ENCODE results near the gene ZMIZ1.
A peak's percentile ranks its signal among the peaks of the same experiment; 100 is the strongest.
"Not testable (repeated sequence)": the region's sequence is repeated elsewhere in the genome, so short reads cannot be mapped to it uniquely, and the experiment has no call there.

ZMIZ1 gene

DNA sequence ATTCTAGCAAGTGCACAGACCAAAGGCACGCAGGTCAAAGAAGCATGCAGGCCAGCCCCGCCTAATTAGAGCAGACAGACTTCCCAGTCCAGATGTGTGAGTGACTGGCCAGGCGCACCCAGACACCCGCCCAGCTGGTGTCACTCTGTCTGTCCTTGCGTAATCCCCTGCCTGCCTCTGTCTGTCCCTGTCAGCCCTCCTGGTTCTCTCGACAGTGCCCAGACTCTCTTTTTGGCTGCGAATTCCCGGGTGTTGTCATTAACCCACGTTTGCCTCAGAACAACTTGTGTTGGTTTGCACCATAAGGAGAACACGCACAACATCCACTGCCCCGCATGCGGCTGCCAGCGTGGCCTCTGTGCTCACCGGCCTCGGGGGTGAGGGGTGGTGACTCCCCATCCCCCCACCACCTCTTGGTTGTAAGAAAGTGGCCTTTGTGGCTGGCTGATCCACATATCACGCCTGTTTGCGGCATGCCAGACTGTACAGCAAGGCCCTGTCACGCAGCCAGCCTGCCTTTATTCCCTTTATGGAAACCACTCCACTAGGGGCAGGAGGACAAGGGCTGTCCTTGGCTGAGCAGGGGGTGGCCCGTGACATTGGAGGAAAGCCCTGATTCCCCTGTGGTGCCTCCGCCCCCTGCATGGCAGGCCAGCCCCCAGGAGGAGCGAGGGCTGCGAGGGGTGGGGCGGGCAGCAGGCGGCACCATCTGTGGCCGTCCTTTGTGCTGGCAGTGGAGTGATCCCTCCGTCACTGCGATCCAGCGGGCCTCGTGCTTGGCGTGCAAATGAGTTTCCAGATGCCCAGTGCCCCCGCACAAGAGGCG, 205.7 kb downstream of the ZMIZ1 start:
- no peak for DNase-seq

GRCh38 chr10:79275105-79275430, 206.3 kb downstream of the ZMIZ1 start:
- DNase-seq: no peak

- no peak for DNase-seq
Observed at GRCh38 chr10:79275431-79275851, 206.7 kb downstream of the ZMIZ1 start.

DNA sequence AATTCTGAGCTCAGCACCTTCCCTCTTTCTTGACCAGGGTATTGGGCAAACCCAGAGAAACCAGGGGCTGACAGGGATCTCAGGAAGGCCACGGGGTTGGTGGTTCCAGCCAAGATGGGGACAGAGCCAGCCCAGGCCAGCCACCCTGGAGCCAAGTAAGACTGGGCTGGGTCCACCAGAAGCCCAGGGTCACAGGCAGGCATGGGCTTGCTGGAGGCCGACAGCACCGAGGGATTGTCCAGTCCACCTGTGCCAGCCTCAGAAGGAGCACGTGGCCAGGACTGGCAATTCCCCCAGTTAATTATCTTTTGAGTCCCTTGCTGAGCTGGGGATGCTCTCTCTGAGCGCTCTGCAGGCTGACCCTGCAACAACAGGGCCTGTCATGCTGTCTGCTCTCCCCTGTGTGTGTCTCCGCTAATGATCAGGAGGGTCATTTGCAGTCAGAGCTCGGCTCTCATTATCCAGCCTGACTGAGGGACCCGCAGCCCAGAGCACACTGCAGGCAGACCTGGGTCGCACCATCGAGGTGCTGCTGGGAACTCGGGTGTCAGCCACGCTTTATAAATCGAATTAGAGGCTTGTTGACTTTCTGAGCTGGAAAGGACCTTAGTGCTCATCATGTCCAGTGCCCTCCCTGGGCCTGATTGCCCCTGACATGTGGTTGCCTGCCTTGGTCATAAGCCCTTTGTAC, 209.0 kb downstream of the ZMIZ1 start:
- no peak for DNase-seq

- DNase-seq: not testable (repeated sequence)
Observed at GRCh38 chr10:79279047-79279446, 210.3 kb downstream of the ZMIZ1 start.

DNA sequence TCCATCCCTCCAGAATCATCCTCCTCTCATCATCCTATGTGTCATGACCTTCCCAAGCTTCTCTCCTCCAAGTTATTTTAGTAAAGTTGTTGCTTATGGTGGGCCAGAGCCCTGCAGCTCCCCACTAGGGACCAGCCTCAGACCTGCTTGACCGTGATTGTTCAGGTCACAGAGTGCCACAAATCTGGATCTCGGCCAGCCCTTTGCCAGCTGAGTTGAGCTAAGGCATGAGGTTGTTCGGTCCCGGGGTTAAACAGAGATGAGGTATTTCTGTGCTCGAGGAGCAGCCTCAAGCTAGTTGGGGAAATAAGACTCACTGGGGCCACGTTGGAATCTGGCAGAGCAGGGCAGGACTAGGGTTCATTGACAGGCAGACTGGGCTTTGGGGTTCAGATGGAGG, 212.2 kb downstream of the ZMIZ1 start:
- no peak for DNase-seq

DNA sequence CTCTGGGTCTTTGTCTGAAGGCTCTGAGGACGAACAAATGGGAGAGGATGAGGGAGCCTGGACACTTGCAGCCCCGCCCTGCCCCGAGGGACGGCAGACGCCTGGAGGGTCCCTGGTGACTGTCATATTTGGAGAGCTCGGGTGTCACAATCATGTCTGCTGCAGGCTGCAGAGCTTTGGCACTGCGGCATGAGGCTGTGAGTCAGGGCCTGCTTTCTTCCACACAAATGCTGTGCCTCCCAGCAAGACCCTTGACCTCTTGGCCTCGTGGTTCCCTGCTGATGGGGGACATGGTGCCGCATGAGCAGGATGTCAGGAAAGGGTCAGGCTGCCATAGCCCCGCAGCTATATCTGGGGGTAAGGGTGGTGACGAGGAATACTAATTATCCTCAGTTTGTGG, 213.6 kb downstream of the ZMIZ1 start:
- DNase-seq: no peak

- DNase-seq: no peak
Observed at GRCh38 chr10:79283616-79284015, 214.8 kb downstream of the ZMIZ1 start.

DNA sequence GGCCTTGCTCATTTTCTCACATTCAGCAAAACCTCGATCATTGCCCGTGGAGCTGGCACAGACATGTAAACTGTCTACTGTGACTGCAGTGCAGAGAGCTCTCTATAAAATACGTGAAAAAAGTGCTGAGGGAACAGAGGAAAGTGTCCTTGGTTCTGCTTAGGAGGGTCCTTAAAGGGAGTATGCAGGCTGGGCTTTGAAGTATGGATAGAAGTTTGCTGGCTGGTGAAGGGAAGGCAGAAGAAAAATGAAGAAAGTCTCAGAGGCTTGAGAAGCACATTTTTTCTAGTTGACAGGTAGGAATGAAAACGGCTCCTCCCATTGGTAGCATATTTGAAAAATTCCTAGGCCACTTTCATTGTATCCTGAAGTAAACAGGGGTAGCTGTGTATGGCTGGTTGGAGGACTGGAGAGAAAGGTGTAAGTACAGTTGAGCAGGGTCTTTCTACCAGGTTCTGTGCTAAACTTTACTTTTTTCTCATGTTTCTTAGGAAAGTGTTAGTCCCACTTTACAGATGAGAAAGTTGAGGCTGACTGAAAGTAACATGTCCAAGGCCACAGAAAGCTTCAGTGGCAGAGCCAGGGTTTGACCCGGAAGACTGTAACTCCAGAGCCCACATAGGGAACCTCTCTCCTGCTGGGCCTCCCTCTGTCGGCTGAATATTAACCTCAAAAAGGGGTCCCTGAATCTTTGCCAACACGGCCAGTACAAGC, 215.5 kb downstream of the ZMIZ1 start:
- no peak for DNase-seq

GRCh38 chr10:79285315-79286197, 216.8 kb downstream of the ZMIZ1 start:
- DNase-seq: no peak

DNA sequence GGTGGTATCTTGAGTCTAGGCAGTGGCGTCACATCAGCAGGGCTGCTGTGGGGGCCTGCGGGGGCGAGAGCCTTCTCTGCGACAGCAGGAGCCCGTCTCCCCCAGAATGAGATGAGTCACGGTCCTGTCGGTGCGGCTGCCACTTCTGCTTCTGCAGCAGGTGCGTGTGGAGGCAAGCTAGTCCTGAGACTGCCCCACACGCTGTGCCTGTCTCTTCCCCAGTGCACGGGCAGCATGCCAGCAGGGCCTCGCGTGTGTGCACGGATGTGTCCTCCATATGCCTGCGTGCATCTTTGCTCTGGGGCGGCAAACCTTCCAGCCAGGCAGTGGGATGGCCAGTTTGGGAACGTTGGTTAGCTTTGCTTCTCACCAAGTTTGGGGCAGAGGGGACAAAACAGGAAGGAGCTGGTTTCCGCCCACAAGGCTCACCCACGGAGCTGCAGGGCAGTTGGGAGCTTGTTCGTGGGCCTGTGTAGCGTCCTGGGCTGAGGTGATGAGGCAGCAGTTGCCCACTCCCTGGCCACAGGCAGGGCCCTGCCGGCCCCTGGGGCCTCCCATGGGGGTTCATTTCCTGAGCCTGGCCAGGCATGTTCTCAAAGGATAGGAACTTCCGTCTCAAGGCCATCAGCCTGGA, 217.7 kb downstream of the ZMIZ1 start:
- DNase-seq: peak; percentile 33

- no peak for DNase-seq
Observed at GRCh38 chr10:79287973-79288723, 219.4 kb downstream of the ZMIZ1 start.

GRCh38 chr10:79289801-79290200, 221.0 kb downstream of the ZMIZ1 start:
- DNase-seq: no peak

- DNase-seq: no peak
Observed at GRCh38 chr10:79292026-79292766, 223.4 kb downstream of the ZMIZ1 start.

DNA sequence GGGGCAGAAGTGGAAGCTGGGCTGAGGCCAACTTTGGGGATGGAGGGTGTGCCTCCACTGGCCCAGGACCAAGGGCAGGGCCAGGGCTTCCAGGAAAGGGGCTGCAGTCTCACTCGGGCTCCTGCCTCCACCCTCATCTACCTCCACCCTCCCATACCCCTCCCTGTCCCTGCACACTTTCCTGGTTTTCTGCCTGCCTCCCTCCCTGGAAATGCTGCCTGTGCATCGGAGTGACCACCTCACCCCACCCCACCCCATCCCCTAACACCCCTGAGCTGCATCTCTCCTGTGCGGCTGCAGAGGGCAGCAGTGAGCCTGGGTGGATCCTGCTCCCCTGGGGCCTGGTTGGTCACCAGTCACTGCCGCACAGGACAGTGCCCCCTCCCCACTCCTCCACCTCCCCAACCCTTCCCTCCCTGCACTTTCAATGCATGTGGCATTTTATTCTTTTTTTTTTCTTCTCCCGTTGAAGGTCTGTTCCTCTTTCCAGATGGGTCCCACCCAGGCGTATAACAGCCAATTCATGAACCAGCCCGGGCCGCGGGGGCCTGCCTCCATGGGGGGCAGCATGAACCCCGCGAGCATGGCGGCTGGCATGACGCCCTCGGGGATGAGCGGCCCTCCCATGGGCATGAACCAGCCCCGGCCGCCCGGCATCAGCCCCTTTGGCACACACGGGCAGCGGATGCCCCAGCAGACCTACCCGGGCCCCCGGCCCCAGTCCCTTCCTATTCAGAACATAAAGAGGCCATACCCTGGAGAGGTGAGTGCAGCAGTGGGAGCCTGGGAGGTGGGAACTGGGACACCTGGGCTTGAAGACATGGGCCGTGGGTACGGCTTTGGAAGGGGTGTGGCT, 224.4 kb downstream of the ZMIZ1 start:
- no peak for DNase-seq

DNA sequence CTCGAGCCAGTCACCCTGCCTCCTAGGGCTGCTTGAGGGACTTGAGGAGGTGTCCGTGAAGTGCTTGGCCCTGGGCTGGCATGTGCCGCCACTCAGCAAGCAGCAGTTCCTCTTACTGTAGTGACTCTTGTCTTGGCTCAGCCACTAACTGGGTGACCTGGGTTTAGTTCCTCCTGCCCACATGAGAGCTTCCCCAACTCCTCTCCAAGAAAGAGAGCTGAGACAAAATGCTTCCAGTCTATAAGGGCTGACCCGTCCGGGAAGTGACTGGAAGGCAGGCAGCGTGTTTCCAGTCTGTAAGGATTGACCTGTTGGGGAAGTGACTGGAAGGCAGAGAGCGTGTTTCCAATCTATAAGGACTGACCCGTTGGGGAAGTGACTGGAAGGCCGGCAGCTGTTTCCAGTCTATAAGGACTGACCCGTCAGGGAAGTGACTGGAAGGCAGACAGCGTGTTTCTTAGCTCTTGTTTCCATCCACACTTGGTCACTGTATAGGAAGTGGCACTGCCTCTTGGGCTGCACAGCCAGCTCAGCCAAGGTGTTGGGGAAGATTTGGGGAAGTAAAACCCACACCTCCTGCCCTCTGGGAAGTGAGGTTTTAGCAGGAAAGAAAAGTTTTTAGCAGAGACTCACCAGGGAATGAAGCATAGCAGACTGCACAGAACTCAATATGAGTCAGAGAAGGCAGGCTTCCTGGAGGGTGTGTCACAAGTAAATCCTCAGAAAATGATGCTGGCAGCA, 225.2 kb downstream of the ZMIZ1 start:
- no peak for DNase-seq

DNA sequence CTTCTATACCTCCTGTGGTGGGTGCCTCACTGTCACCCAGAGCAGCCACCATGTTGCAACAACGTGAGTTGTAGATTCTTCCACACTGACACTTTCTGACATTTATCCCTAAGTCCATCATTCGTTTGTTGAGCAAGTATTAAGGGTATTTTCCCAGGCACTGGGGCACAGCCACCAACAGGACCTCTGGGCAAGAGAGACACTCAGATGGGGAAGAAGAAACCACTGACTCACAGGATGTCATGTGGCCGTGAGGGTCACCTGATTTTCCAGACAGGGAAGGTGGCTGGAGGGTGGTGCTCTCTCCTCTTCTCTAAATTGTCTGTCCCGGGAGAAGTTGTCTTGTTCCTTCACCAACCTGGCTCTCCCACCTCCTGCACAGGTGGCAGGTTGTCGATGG, 226.8 kb downstream of the ZMIZ1 start:
- no peak for DNase-seq

- no peak for DNase-seq
Observed at GRCh38 chr10:79296431-79296830, 227.7 kb downstream of the ZMIZ1 start.
